ENCODE results near the gene NUF2.

- TF ChIP-seq POLR2AphosphoS5 (IDR thresholded peaks at IDR 0.05; ENCODE audit: low read depth, low read length) (no peak), TAF1 (IDR thresholded peaks at IDR 0.05; ENCODE audit: low read depth, low read length) (no peak), POU2F2 (IDR thresholded peaks at IDR 0.05; ENCODE audit: low read depth, low read length) (no peak)
Observed at GRCh38 chr1:163357378-163357777, 35.6 kb downstream of the NUF2 start.
